Large intestine (tissue), 3 donors: ENCODE data around the gene CIP2A. TPM values are rescaled to one million over a fixed set of nuclear protein-coding genes. Genes with fewer than 3 reads are reported as not detected.

ENCODE experiments used
- DNase-seq, 2 donors: peaks; one replicate each; pipeline versions ENCODE4 v3.0.0 to v3.0.0-alpha.2; 2013
- H3K27ac ChIP-seq: one replicate; pipeline ENCODE4 v1.5.1; 2013; ENCODE audit warnings: low read length
- H3K27me3 ChIP-seq: 2 replicates; pipeline ENCODE4 v1.6.1; 2013; ENCODE audit warnings: low read length; ENCODE audit not compliant: control insufficient read depth, insufficient read depth
- H3K36me3 ChIP-seq: 2 replicates; pipeline ENCODE4 v1.6.1; 2013; ENCODE audit warnings: low read length; ENCODE audit not compliant: control insufficient read depth, insufficient read depth
- H3K4me1 ChIP-seq: one replicate; pipeline ENCODE4 v1.6.1; 2013; ENCODE audit warnings: low read length; ENCODE audit not compliant: control insufficient read depth, insufficient read depth
- H3K4me3 ChIP-seq: one replicate; pipeline ENCODE4 v1.5.1; 2013; ENCODE audit warnings: low read length
- H3K9me3 ChIP-seq: one replicate; pipeline ENCODE4 v1.6.1; 2013; ENCODE audit warnings: mild to moderate bottlenecking, low read depth, low read length, moderate library complexity; ENCODE audit not compliant: control insufficient read depth
- WGBS: methylation state at CpG from one replicate; pipeline ENCODE4 v1.1.5; 2013; ENCODE audit warnings: low lambda C conversion rate; ENCODE audit not compliant: insufficient coverage; 5-methylcytosine and 5-hydroxymethylcytosine counted together
- polyA plus RNA-seq: library from polyadenylated mRNA; unstranded; fragments of 120-200 nt; gene quantifications from one replicate; pipeline ENCODE4 v1.2.1, GENCODE V29; 2013

Gene CIP2A
- polyA plus RNA-seq, 1 donor = 9.3 TPM

GRCh38 chr3:108546692-108547091 is 42.5 kb downstream of the CIP2A start:
- peaks cover 6% of the 10 kb centered on the region for H3K36me3 ChIP-seq
- no peak overlapping the region for H3K4me3 ChIP-seq
- no peaks in the 10 kb centered on the region for H3K4me1 ChIP-seq
- H3K27ac ChIP-seq = no peak overlapping the region
- DNase-seq = no peak
- no peaks in the 10 kb centered on the region for H3K27me3 ChIP-seq
- no peaks in the 10 kb centered on the region for H3K9me3 ChIP-seq
- no CpG with 5 or more reads among the region's 3 CpGs for WGBS

- peaks cover 6% of the 10 kb centered on the region for H3K36me3 ChIP-seq
- WGBS = no CpG with 5 or more reads among the region's 1 CpG
- H3K4me3 ChIP-seq = no peak overlapping the region
- H3K9me3 ChIP-seq = no peaks in the 10 kb centered on the region
- no peak overlapping the region for H3K27ac ChIP-seq
- no peak for DNase-seq
- H3K4me1 ChIP-seq = no peaks in the 10 kb centered on the region
- no peaks in the 10 kb centered on the region for H3K27me3 ChIP-seq
Measured at GRCh38 chr3:108546247-108546646, 43.0 kb downstream of the CIP2A start.

- Histone ChIP-seq H3K27ac (no peak overlapping the region), H3K27me3 (no peaks in the 10 kb centered on the region), H3K4me3 (no peak overlapping the region), H3K4me1 (no peaks in the 10 kb centered on the region), H3K9me3 (no peaks in the 10 kb centered on the region), H3K36me3 (no peaks in the 10 kb centered on the region)
- WGBS = 89% methylated on average over 2 of the region's 4 CpGs
- DNase-seq = no peak
Measured at GRCh38 chr3:108538083-108538482, 51.2 kb downstream of the CIP2A start.

GRCh38 chr3:108528459-108529252 is 60.6 kb downstream of the CIP2A start:
- H3K27ac ChIP-seq = no peak overlapping the region
- no peaks in the 10 kb centered on the region for H3K36me3 ChIP-seq
- H3K4me1 ChIP-seq = no peaks in the 10 kb centered on the region
- peak in 1 of 2 donors; percentile 5 for DNase-seq
- WGBS = 83% methylated on average over 1 of the region's 3 CpGs
- H3K4me3 ChIP-seq = no peak overlapping the region
- no peaks in the 10 kb centered on the region for H3K27me3 ChIP-seq
- H3K9me3 ChIP-seq = no peaks in the 10 kb centered on the region

- H3K4me3 ChIP-seq = no peak overlapping the region
- WGBS = 100% methylated on average over 2 of the region's 2 CpGs
- DNase-seq = no peak
Measured at GRCh38 chr3:108527817-108528216, 61.4 kb downstream of the CIP2A start.

GRCh38 chr3:108527109-108527508 is 62.1 kb downstream of the CIP2A start:
- H3K4me3 ChIP-seq = no peak overlapping the region
- H3K4me1 ChIP-seq = no peaks in the 10 kb centered on the region
- no peaks in the 10 kb centered on the region for H3K9me3 ChIP-seq
- H3K36me3 ChIP-seq = no peaks in the 10 kb centered on the region
- H3K27me3 ChIP-seq = no peaks in the 10 kb centered on the region
- no peak overlapping the region for H3K27ac ChIP-seq
- no peak for DNase-seq

More at GRCh38 chr3:108527817-108528216, 61.4 kb downstream of the CIP2A start:
- Histone ChIP-seq H3K36me3 (no peaks in the 10 kb centered on the region), H3K4me1 (no peaks in the 10 kb centered on the region), H3K27ac (no peak overlapping the region), H3K27me3 (no peaks in the 10 kb centered on the region), H3K9me3 (no peaks in the 10 kb centered on the region)

GRCh38 chr3:108525971-108526370 is 63.3 kb downstream of the CIP2A start:
- H3K4me3 ChIP-seq = no peak overlapping the region
- no peak overlapping the region for H3K27ac ChIP-seq
- H3K9me3 ChIP-seq = no peaks in the 10 kb centered on the region
- no peaks in the 10 kb centered on the region for H3K4me1 ChIP-seq
- DNase-seq = no peak
- whole genome bisulfite sequencing = 100% methylated on average over 1 of the region's 2 CpGs
- no peaks in the 10 kb centered on the region for H3K27me3 ChIP-seq
- H3K36me3 ChIP-seq = no peaks in the 10 kb centered on the region

- no peak for DNase-seq
- WGBS = 67% methylated on average over 1 of the region's 2 CpGs
- Histone ChIP-seq H3K36me3 (no peaks in the 10 kb centered on the region), H3K9me3 (no peaks in the 10 kb centered on the region), H3K4me1 (no peaks in the 10 kb centered on the region), H3K27ac (no peak overlapping the region), H3K27me3 (no peaks in the 10 kb centered on the region), H3K4me3 (no peak overlapping the region)
Measured at GRCh38 chr3:108525256-108525655, 64.0 kb downstream of the CIP2A start.

- peak in 1 of 2 donors; percentile 12 for DNase-seq
- H3K4me1 ChIP-seq = no peaks in the 10 kb centered on the region
- H3K9me3 ChIP-seq = no peaks in the 10 kb centered on the region
- no peaks in the 10 kb centered on the region for H3K36me3 ChIP-seq
- no peaks in the 10 kb centered on the region for H3K27me3 ChIP-seq
- no peak overlapping the region for H3K4me3 ChIP-seq
- WGBS = 83% methylated on average over 1 of the region's 2 CpGs
- H3K27ac ChIP-seq = no peak overlapping the region
Measured at GRCh38 chr3:108524537-108524936, 64.7 kb downstream of the CIP2A start.

- no peaks in the 10 kb centered on the region for H3K27me3 ChIP-seq
Measured at GRCh38 chr3:108518895-108519294, 70.3 kb downstream of the CIP2A start.

GRCh38 chr3:108516881-108517280 is 72.4 kb downstream of the CIP2A start:
- H3K4me1 ChIP-seq = no peaks in the 10 kb centered on the region
- 83% methylated on average over 1 of the region's 2 CpGs for WGBS
- DNase-seq = no peak
- H3K27me3 ChIP-seq = no peaks in the 10 kb centered on the region
- no peak overlapping the region for H3K27ac ChIP-seq
- no peaks in the 10 kb centered on the region for H3K9me3 ChIP-seq
- H3K4me3 ChIP-seq = no peak overlapping the region
- no peaks in the 10 kb centered on the region for H3K36me3 ChIP-seq

More at GRCh38 chr3:108518895-108519294, 70.3 kb downstream of the CIP2A start:
- H3K9me3 ChIP-seq = no peaks in the 10 kb centered on the region
- H3K27ac ChIP-seq = no peak overlapping the region
- WGBS = no CpG with 5 or more reads among the region's 1 CpG
- DNase-seq = no peak
- no peaks in the 10 kb centered on the region for H3K4me1 ChIP-seq
- no peaks in the 10 kb centered on the region for H3K36me3 ChIP-seq
- H3K4me3 ChIP-seq = no peak overlapping the region
